Peyer's patch (tissue), 4 donors: ENCODE measurements around the gene TMEM53.

Experiments used
- POLR2A ChIP-seq, 2 donors: fragments of 450-650 bp; IDR thresholded peaks; one replicate each; pipeline ENCODE4 v1.5.1; 2017; ENCODE audit warnings: antibody characterized with exemption in 2 of 2, mild to moderate bottlenecking in 2 of 2, moderate library complexity in 2 of 2
- TF ChIP-seq, protein P1 (sequence below), 6 experiments: fragments of 450-650 bp in 4 of 6; fragments of 200-600 bp in 2 of 6; sonication (generic) in 1 of 6; IDR thresholded peaks; one replicate each; pipeline ENCODE4 v1.5.1; 2017 to 2019; ENCODE audit warnings: antibody characterized with exemption in 6 of 6, mild to moderate bottlenecking in 3 of 6, moderate library complexity in 1 of 6

DNA sequence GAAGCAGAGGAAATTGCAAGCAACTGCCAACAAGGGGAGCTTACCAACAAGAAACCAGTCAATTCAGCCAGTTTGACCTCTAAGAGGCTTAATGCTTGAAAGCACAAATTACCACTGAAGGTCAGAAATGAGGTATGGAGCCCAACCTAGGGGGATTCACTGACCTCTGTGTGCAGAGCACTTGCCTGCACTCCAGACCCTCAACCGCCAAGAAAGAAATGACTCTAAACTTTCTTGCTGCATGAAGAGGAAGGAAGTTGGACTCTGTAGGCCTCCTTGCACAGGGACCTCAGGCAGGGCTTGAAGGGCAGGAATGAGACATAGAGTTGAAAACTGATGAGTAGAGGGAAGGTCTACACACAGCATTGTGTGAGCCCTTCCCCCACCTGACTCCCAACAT is 10.2 kb upstream of the TMEM53 start:
- TF ChIP-seq, protein P1, sequence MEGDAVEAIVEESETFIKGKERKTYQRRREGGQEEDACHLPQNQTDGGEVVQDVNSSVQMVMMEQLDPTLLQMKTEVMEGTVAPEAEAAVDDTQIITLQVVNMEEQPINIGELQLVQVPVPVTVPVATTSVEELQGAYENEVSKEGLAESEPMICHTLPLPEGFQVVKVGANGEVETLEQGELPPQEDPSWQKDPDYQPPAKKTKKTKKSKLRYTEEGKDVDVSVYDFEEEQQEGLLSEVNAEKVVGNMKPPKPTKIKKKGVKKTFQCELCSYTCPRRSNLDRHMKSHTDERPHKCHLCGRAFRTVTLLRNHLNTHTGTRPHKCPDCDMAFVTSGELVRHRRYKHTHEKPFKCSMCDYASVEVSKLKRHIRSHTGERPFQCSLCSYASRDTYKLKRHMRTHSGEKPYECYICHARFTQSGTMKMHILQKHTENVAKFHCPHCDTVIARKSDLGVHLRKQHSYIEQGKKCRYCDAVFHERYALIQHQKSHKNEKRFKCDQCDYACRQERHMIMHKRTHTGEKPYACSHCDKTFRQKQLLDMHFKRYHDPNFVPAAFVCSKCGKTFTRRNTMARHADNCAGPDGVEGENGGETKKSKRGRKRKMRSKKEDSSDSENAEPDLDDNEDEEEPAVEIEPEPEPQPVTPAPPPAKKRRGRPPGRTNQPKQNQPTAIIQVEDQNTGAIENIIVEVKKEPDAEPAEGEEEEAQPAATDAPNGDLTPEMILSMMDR (IDR thresholded peaks at IDR 0.05): no peak
- no peak for TF ChIP-seq POLR2A (IDR thresholded peaks at IDR 0.05)
